GM19238 (cell line): Measurements from ENCODE around the gene ACSL5.
"Not testable (repeated sequence)": the region's sequence is repeated elsewhere in the genome, so short reads cannot be mapped to it uniquely, and the experiment has no call there.

Experiments
- DNase-seq: peaks from one replicate; pipeline ENCODE4 v3.0.0; 2011; ENCODE audit warnings: low spot score; ENCODE audit not compliant: insufficient read length

The ACSL5 gene

DNA sequence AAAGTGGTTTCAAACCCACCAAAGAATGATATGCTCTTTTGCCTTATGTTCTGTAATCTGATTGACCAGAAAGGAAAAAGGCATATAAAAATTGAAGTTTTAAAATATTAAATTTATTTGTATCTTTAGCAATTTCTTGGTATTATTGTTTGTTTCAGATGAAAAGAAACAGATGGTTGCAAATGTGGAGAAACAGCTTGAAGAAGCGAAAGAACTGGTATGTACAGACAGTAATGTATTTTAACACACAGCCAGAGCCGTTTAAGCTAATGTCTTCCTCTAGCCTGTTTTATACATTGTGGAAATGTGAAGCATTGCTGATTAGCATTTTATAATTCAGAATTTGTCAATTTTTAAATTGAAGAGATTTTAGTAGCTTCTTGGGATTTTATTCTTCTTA lies 86.5 kb downstream of the ACSL5 start:
- no peak for DNase-seq

DNA sequence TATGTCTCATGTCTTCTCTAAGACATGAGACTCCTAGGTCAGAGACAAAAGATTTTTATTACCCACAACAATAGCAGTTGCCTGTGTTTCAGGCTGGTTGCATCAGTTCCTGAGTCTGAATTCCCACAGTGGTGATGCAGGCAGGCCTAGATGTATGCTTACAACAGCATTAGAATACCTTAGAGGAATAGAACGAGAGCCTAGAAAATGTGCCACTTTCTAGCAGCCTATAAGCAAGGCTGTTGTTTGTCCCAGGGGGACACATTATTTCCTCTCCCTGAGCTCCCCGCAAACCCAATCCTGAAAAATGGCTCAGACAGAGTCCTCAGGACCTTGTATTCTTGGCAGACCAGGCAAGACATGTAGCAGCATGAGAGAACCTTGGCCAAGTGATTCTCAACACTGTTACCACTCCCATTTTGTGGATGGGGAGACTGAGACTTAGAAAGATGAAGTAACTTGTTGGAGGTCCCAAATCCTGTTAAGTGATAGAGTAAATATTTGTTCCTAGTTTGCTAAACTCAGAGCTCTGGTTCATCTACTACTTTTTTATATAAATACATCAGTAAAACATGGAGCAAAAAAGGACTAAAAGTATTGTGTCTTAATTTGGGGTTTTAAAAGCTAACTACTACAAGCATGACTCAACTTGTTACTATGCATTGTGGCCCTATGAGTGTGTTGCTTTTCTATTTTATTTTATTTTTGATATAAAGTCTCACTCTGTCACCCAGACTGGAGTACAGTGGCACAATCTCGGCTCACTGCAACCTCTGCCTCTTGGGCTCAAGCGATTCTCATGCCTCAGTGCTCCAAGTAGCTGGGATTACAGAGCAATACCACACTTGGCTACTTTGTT lies 87.3 kb downstream of the ACSL5 start:
- no peak for DNase-seq

DNA sequence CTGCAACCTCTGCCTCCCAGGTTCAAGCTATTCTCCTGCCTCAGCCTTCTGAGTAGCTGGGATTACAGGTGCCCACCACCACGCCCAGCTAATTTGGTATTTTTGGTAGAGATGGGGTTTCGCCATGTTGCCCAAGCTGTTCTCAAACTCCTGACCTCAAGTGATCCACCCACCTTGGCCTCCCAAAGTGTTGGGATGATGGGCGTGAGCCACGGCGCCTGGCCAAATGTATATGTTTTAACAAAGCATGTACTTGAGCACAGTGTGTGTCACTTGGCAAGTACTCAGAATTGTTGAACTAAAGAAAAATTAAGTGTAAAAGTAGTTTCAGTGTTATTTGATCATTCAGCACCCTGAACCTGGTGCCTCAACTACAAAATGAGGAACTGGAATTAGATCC lies 90.2 kb downstream of the ACSL5 start:
- not testable (repeated sequence) for DNase-seq

DNA sequence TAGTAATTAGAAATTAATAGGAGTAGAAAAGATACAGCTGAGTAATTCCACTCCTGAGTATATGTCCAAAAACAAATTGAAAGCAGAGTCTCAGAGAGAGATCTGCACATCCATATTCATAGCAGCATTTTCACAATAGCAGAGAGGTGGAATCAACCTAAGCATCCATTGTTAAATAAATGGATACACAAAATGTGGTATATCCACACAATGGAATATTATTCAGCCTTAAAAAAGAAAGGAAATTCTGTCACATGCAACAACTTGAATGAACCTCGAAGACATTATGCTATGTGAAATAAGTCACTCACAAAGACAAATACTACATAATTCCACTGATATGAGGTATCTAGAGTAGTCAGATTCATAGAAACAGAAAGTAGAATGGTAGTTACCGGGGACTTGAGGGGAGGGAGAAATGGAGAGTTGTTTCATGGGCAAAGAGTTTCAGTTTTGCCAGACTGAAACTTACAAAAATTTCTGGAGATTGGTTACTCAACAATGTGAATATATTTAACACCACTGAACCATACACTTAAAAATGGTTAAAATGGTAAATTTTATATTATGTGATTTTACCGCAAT lies 91.5 kb downstream of the ACSL5 start:
- DNase-seq = no peak

DNA sequence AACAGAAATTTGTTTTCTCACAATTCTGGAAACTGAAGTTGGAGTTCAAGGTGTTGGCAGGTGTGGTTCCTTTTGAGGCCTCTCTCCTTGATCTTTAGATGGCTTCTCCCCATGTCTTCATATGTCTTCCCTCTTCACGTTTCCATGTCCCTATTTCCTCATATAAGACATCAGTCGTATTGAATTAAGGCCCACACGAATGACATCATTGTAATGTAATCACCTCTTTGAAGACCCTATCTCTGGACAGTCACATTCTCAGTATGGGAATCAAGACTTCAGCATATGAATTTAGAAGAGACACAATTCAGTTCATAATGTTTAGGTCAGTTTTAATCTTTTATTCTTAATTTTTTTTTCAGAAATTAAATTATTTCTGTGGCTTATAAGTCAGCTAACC lies 92.9 kb downstream of the ACSL5 start:
- no peak for DNase-seq

DNA sequence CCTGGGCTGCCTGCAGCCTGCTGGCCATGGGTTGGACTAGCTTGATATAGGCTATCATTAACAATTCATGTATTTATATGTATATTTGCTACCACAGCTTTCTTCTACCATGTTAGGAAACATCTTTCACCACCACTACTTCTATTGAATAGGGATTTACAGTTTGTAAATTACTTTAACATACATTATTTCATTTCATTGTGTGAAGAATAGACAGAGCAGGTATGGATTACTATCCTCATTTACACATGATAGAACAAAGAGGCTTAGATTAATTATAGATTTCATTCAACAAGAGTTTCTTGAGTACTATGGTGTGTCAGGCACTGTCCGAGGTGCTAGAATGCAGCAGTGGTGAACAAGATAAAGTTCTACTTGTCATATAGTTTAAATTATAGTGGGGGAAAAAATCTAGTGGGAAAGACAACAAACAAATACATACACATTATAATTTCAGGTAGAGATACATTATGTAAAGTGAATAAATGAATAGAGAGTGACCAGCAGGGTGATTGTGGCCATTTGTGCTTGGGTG lies 93.7 kb downstream of the ACSL5 start:
- no peak for DNase-seq

DNA sequence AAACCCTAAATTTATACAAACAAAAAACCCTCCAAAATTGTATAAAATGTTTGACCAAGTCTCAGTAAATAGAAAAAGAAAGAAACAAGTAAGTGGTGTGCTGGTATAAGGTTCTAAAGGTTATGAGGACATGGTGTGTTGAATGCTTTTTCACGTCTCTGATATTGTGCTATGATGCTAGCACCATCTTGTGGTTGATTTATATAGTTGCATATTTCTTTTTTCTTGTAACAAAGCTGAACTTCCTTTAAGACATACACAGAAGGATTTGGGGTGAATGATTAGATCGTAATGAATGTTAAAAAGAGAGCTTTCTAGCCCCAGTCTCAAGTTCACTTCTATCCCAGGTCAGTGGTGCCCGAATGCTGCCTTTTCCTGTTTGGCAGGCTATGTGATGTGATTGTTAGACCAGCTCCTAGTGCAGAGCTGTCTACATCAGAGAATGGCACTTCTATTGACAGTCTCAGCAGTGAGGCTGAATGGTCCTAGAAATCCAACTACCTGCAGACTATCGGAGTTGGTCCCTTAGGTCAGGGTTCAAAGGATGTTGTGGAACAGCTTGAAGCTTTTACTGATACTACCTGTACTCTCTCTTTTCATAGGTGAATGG lies 98.1 kb downstream of the ACSL5 start:
- peak; percentile 23 for DNase-seq

DNA sequence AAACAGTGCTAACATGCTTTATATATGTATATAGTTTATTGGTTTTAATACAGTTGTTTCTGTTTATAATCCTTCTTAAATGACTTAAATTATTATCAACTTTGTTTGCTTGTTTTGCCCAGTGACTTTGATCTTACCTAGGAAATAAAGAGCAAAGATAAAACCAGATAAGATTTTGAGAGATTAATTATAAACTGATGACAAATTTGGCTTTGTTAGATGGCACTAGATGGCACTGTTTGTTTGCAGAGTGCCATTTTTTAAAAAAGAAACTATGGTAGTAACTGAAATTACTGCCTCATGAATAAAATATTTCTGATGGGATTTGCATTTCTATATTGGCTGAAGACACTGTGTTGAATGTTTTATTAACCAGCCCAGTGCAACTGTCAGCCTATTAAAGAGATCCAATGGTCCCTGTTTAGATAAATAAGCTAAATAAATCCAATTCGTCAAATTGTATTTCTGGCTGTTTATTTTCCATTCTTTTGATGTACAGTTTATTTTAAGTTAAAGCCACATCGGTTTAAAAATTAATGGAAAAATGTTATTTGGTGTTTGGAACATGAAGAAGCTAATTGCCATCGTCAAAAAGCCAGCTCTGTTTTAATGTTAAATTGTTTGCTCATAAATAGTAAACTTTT lies 101.8 kb downstream of the ACSL5 start:
- no peak for DNase-seq
